Stimulated activated CD8-positive, alpha-beta memory T cell treated with anti-CD3 and anti-CD28 coated beads, Interleukin-4, amount 100 ng/mL, for 24 hours (primary cell): ENCODE measurements around the gene PDIA6.
"Not testable (repeated sequence)": the region's sequence is repeated elsewhere in the genome, so short reads cannot be mapped to it uniquely, and the experiment has no call there.

Experiments used
- DNase-seq: peaks from one replicate; pipeline ENCODE4 v3.0.0-alpha.2; 2020; ENCODE audit warnings: low read depth

PDIA6 gene

DNA sequence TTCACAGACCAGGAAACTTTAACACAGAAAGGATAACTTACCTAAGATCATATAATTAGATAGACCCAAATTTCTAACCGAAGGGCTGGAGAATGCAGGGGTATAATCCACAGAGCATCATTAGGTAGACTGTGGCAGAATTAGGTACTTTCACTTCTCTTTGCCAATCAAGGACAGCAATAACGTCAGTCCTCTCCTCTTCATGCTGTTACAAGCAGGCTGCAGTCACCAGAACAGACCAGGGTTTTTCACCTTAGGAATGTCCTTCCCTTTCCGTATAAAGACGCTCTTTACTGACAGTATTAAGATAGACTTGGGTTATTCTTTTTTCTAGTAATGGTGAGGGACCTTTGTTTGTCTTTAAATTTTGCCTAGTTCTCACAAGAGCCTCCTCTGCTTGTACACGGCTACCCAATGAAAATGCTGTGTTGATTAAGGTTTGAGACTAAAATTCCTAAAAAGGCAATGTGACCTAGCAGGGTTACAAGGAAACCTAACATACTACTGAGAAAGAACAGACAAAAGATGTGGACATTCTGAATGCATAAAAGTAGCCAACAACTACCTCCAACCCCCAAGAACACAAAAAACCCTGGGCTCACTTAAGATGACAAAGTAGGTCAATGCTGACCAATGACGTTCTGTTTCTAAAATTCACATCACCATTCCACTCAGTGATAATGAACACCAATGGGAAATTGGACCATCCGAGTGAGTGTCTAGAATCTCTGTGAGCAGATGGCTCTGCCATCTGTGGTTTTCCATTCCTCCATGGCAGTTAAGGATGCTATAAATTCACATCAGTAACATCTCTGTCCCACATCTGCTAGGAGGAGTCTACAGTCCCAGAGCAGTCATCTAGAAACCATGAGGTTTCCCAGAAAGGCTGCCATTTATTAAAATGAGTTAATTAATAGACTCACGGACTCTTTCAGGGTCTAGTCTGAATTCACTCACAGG lies 2.1 kb downstream of the PDIA6 start:
- no peak for DNase-seq

DNA sequence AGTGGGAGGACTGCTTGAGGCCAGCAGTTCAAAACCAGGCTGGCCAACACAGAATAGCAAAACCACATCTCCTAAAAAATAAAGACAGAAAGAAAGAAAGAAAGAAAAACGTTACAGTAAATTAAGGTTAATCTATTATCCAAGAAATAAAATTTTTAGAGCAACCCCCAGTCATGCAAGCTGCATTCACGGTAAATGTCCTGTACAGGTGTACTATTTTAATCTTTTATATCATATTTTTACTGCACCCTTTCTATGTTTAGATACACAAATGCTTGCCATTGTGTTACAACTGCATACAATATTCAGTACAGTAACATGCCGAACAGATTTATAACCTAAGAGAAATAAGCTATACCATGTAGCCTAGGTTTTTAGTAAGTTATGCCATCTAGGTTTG lies 6.0 kb downstream of the PDIA6 start:
- no peak for DNase-seq

DNA sequence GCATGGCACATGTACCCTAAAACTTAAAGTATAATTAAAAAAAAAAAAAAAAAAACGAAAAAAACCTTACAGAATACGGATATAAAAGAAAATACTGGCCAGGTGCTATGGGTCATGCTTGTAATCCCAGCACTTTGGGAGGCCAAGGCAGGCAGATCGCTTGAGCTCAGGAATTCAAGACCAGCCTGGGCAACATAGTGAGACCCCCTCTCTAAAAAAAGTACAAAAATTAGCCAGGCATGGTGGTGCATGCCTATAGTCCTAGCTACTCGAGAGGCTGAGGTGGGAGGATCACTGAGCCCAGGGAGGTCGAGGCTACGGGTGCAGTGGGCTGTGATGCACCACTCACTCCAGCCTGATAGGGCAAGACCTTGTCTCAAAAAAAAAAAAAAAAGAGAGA lies 6.6 kb downstream of the PDIA6 start:
- DNase-seq, result not testable (repeated sequence)

DNA sequence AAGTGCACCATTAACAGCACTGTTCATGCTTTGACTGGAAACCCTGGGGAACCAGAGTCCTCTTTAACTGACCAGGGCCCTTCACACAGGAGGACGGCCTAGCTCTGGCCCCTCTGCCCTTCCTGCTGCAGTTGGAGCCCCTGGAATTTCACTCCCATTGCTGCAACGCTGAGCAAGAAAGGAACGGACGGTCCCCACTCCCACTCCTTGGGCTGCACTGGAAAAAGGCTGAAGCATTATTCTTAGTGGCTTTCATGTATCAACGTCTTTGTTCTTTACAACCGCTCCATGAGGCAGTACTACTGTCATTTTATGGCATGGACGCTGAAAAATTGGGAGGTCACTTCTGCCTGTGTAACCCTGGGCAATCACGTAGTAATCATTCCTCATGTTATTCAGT lies 9.9 kb downstream of the PDIA6 start:
- no peak for DNase-seq

DNA sequence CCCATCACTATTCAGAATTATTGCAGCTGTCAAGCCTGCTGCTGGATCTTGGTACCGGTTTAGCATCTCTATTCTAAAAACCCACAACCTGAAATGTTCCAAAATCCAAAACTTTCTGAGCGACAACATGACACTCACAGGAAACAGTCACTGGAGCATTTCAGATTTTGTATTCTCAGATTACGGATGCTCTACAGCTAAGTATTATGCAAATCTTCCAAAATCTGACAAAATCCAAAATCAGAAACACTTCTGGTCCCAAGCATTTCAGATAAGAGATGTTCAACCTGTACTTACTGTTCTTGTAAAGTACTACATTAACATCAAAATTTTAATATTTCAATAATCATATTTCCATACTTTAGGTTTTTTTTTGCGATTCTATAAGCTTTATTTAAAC lies 12.4 kb downstream of the PDIA6 start:
- DNase-seq, result no peak

DNA sequence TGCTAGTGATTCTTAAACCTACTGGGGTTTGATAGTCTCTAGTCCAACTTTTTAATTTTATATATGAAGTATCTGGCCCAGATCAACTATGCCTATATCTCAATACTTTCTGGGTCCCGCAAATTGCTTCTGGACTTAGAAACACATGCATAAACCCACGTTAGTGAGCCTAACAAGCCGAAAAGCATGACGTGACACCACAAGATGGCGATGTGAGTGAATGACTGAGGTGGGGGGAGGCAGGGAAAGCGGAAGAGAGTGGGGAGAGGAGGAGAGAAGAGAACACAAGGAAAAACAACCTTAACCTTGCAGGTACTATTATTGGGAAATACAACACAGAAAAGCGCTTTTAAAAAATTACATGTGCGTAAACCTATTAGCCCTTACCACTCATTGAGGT lies 13.8 kb downstream of the PDIA6 start:
- DNase-seq, result no peak

DNA sequence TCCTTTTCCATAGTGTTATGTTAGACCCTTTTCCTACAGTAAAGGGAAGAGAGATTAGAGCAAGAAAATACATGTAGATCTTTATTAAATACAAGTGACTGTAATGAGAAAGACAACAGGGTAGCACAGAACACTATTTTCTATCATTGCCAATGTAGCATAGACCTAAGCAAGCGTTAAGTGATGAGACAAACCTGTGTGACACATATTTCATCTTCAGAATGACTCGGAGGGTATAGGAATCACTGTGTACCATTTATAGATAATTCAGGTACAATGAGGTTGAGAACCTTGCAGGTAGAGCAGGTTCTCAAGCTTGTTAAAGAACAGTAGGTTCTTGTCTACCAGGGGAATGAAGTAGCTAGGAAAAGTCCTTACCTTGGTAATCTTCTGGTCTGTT lies 15.9 kb downstream of the PDIA6 start:
- no peak for DNase-seq

DNA sequence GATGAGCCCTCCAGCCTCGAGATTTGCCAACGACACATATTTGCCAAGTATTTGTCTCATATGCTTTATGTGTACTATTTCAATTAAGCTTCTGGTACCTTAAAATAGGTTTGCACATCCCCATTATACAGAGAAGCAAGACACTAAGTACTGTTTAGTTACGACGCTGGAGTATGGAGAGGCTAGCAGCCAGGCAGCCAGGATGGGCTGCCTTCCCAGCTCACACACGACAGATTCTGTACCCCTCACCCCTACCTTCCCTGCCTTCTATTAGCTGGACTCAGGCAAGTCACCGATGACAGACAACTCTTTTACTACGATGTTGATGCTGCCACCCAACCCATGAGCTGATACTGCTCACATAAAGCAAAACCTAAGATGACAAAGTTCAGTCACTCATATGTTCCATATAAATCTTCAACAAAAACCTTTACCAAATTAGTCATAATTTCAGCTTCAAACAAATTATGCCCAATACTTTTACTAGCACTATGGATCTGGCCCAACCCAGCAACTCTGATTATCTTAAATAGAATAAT lies 17.0 kb downstream of the PDIA6 start:
- no peak for DNase-seq

DNA sequence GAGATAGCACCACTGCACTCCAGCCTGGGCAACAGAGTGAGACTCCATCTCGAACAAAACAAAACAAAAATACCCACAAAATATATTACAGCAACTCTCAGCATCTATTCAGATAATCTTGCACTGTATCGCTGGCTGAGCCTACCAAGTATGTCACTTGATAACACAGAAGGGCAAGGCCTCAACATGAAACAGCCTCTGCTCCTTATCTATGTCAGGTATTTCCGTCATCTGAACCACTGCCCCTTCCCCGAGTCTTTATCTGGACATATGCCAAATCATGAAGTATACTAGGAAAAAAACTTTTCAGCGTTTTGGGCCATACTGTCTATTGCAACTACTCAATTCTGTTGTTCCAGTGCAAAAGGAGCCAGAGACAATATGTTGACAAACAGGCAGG lies 17.7 kb downstream of the PDIA6 start:
- DNase-seq, result no peak

DNA sequence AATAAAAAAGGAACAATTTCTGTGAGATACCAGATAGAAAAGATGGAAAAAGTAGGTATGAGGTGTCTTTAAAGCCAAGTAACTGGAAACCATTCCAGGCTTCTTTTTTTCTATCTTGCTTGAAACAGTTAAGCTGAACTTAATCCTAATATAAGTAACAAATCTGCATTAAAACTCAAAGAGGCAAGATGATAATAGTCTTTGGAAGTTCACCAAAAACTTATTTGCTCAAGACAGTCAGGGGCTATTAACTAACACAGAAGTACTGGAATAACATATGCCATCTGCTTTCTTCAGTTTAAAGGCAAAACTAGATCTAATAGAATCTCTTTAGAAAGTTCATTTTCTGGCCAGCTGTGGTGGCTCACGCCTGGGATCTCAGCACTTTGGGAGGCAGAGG lies 18.8 kb downstream of the PDIA6 start:
- no peak for DNase-seq

DNA sequence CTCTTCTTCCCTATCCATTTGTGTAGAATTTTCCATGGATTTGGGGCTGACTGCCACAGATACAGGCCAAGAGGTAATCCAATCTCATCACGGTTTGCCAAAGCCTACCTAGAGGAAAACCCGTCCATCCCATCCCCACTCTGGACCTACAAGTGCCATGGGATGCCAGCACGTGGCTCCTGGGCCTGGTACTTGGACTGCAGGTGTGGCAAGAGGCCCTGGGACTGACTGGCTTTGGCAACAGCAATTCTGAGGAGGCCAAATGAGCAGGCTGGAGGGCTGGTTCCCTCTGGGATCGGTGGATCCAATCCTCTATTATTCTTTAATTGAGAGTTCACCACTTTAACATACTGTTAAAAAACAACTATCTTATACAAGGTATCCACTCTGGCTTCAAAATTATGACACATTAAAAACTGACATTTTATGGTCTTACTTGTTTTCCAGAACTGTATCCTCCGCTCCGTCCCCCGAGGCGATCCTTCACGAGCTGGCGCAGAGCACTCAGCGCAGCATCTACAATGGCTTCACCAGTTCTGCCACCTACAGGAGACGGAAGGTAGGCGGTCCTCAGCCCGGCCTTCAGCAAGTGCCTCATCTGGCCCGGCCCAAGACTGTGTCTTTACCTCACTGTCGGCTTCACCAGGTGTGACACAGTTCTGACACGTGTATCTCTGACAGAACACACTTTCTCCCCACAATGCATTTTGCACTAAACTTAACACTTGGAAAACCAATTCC lies 19.8 kb downstream of the PDIA6 start:
- DNase-seq, result no peak

DNA sequence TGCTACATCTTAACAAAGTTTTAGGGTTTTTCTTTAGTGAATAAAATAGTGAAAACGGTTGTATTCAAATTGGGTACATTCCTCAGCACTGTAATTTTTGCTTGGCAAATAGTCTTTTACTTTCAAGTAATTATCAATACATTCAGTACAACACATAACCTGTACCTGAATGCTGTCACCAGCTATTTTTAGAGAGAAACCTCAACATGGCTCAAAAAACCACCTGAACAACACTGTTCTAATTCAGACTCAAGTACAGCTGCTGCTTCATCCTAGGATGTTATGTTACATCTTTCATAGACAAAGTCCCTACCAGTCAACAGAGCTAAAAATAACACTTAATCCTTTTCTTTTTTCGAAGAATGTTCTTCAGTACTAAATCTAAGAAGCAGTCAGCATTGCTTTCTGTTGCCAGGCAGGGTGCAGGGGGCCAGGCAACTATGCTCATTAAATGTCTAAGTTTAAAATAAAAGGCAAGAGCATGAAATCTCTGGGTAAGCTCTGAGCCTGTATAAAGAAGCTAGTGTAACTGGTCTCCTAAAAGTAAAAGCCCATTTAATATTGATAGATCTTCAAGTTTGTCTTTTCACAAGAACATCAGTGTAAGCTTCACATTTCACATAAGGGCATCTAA lies 20.5 kb downstream of the PDIA6 start:
- DNase-seq, result no peak

DNA sequence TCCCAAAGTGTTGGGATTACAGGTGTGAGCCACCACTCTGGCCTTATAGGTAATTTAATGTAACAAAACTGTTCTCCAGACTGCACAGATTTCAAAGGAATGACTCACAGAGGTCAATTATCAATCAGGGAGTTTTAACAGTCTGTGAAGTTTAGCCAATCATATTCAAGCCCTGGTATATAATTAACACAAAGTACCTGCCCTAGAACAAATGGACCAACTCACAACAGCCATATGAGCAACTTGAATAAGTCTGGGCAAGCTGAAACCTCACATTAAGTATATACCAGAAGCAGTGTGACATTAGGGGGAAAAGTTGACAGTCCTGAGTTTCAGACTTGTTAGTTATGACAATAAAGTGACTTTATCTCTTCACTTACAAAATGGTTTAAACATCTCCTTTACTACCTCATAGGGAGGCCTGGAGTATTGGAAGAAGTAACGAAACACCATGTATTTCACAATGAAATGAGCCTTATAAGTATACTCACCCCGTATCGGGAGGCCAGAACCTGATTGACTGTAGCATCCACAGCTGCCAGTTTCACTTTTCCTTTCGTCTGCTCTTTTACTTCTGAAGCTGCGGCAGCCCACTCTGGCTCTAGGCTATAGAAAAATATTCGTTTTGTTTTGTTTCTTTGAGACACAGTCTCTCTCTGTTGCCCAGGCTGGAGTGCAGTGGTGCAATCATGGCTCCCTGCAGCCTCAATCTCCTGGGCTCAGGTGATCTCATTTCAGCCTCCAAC lies 22.2 kb downstream of the PDIA6 start:
- DNase-seq, result no peak

DNA sequence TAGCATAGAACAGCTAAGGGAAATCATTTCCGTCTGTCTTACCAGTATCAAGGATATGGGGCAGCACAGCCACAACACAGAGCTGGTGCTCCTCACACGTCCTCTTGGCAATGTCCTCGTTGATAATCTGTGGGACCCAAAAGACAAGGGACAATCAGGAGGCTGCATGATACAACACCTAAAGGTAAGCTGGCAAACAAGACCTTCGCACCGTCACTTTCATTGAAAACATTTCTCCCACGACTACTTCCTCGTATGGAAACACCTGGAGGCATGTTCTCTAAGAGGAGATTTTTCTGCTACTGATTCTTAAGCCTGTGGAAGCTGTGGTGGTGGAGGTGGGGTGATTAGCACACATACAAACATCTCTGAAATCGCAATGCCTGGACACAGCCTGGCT lies 23.7 kb downstream of the PDIA6 start:
- no peak for DNase-seq

DNA sequence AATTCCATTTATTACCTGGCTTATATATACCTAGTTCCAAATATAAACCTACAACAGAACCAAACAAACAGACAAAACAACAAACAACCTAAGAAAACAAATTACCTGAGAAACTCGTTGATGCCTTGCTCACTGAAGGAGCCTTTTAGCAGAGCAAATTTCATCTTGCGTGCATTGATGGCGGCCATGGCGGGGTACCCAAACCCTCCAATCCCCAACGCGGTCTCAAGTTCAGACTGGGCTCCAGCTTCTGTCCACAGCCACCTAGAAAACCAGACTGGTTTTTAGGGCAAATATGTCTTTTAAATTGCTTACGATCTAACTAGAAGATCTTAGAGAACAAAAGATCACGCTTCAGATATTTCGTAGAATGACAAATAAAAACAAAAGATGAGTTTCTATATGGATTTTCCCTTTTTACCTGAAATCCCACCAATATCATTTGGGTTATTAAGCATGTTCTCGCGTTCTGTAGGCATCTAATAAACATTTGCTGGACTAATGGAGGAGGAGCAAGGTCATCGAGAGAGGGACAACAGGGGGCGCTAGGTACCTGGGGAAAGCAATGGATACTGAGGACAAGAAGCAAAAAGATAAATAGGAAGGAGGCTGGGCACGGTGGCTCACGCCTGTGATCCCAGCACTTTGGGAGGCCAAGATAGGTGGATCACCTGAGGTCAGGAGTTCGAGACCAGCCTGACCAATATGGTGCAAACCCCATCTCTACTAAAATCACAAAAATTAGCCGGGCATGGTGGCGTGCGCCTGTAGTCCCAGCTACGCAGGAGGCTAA lies 25.2 kb downstream of the PDIA6 start:
- no peak for DNase-seq

DNA sequence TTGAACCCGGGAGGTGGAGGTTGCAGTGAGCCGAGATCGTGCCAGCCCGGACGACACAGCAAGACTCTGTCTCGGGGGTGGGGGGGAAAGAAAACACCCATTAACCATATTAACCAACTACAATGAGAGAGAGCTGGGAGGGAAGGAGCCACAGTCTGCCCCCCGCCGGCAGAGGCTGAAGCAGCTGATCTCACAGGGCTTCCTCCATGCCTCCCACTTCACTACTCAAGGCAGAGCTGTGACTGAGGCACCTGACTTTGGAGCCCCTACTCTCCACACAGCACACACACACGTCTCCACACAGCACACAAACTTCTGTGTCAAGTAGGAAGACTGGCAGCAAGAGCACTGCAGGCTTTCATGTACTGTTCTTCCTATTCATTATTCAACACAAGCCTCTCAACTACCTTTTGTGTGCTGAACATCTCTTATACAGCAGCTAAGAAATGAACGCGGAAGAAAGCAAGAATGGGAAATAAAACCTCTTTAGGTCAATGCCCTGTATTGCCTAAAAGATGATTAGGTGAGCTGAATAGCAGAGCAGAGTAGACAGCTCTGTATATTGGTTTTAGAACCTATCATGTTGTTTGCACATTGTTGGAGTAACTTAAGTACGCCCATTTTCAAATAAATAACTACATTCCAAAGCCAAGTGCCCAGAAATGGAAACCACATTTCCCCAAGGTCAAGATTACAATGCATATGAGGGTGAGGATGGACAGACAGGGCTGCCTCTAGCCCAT lies 26.2 kb downstream of the PDIA6 start:
- DNase-seq, result no peak

DNA sequence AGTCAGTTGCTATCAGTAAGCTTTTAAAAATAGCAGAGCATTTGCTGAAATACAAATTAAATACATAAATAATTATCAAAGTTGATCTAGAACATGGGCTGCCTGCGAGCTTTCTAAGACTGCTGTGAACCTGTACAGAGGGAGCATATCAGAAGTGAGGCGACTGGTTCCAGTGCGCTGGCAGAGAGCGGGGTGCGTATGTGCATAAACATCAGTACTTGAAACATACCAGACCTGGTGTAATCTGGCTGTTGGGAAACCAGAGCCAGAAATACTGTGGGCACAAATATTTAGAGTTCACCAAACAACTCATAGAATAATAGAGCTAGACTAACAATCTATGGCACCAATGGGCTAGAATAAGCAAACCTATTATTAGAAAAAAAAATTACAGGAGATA lies 27.3 kb downstream of the PDIA6 start:
- DNase-seq, result no peak

DNA sequence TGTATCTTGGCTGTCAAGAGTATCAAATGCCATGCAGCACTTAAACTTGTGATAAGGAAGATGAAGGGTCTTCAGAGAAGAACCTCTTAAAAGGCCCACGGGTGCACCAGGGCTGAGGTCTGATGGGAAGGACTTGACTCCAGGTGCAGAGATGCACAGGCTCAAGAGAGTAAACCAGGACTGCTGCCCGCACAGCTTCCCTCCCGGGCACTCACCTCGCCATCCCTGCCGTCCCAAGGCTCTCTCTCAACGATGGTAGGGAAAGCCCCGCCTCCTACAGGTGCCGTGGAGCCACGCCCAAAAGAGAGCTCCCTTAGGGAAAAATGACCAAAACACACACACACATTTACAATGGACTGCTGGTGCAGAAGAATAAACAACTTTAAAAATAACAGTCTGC lies 27.9 kb downstream of the PDIA6 start:
- DNase-seq, result no peak

DNA sequence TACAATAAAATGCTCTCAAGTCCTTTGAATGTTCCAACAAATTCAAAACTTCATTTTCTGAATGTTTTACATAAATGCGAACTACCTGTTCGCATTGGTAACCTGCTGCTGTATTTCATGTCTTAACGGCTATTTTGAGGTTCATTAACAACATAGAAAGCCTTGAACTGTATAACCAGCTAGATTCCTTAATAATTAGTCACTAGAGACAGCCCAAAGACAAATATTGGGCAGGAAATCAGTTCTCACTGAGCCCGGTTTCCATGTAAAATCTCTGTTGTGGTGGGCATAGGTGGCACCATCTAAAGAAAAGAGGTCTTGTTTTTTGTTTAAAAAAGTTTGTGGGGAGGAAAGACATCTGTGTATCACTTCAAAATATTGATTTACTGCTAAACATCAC lies 29.2 kb downstream of the PDIA6 start:
- no peak for DNase-seq

DNA sequence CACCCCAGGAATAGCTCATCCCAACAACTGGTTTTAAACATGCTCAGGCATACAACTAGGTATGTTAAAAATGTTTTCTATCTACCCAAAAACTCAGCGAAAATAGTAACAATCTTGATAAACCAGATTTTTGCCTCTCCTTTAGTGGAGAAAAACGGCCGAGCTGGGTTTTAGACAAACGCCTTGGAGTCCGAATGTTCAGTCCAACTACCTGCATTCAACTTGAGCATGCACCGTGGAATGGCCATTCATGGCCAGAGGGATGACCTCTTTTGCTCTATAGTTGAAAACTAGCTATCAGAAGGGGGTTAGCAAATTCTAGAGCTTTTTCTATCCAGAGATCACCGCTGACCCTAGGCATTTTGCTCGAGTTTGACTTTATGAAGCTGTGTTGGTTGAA lies 30.8 kb downstream of the PDIA6 start:
- DNase-seq, result no peak
